Mucosa of descending colon (tissue), 3 donors: ENCODE measurements around the gene ACOT7. TPM values are rescaled to one million over a fixed set of nuclear protein-coding genes. Genes with fewer than 3 reads are reported as not detected.

Source experiments
- ATAC-seq: fragments of 200-7000 bp; cut with Tn5 transposase; one replicate; pipeline ENCODE4 v1.9.1; 2020; ENCODE audit warnings: mild to moderate bottlenecking, moderate library complexity
- DNase-seq, 3 donors: peaks; one replicate each; pipeline ENCODE4 v3.0.0-alpha.2; 2020
- H3K36me3 ChIP-seq: fragments of 200-600 bp; one replicate; pipeline ENCODE4 v1.8.0; 2021; ENCODE audit warnings: low read depth, mild to moderate bottlenecking
- H3K4me1 ChIP-seq: fragments of 200-600 bp; one replicate; pipeline ENCODE4 v1.8.0; 2021; ENCODE audit warnings: low read depth, mild to moderate bottlenecking
- H3K4me3 ChIP-seq: fragments of 200-600 bp; one replicate; pipeline ENCODE4 v1.8.0; 2021; ENCODE audit warnings: mild to moderate bottlenecking
- H3K9me3 ChIP-seq: fragments of 200-600 bp; one replicate; pipeline ENCODE4 v1.8.0; 2021; ENCODE audit warnings: mild to moderate bottlenecking
- intact Hi-C, 2 donors: fragments of 100-400 bp; cut with DNase I in 1 of 2; cut with micrococcal nuclease in 1 of 2; formaldehyde crosslinking; loops; one replicate each; pipeline versions ENCODE4 v1.11.0 to v1.11.1; 2022; cut with DNase I, micrococcal nuclease
- total RNA-seq, 3 donors: library from RNA; stranded (reverse); fragmentation: NEBNext Ultra II Directional in 2 of 3; extraction: Animal tissue kit (Norgen Biotek cat#: 25700) in 2 of 3; gene quantifications; one replicate each; pipeline versions ENCODE4 v1.2.1 to v1.2.4, GENCODE V29; 2021 to 2023
- TF ChIP-seq, protein P1 (sequence below): fragments of 200-600 bp; IDR thresholded peaks from one replicate; pipeline ENCODE4 v1.8.0; 2022; ENCODE audit warnings: antibody characterized with exemption, mild to moderate bottlenecking
- donor health status: DM: no; HTN: no; CAD: no; lungs with moderate emphysema.
- donor health status: DM: no; HTN: no; CAD: no.
- donor health status: DM: no; HTN: yes; CAD: no.

The ACOT7 gene
- total RNA-seq, 3 donors from 2014 or later = 37.9 to 60.1 (median 42.7) TPM

DNA sequence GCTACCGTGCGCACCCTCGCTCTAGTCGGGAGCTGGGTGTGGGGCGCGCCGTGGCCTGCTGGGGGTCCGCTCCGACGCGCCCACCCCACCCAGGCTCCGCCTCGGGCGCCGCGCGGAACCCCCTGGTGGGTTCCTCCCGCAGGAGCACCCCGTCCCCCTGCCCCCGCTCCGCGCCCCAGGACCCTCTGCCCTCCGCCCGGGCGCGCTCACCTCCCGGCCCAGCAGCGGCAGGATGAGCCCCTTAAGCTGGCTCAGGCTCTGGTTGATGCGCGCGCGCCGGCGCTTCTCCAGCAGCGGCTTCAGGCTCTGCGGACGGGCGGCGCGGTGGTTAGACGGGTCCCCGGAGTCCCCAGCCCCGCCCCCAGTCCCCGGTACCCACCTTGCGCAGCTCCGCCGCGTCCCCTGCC, 25.8 kb upstream of the ACOT7 start:
- TF ChIP-seq, protein P1, sequence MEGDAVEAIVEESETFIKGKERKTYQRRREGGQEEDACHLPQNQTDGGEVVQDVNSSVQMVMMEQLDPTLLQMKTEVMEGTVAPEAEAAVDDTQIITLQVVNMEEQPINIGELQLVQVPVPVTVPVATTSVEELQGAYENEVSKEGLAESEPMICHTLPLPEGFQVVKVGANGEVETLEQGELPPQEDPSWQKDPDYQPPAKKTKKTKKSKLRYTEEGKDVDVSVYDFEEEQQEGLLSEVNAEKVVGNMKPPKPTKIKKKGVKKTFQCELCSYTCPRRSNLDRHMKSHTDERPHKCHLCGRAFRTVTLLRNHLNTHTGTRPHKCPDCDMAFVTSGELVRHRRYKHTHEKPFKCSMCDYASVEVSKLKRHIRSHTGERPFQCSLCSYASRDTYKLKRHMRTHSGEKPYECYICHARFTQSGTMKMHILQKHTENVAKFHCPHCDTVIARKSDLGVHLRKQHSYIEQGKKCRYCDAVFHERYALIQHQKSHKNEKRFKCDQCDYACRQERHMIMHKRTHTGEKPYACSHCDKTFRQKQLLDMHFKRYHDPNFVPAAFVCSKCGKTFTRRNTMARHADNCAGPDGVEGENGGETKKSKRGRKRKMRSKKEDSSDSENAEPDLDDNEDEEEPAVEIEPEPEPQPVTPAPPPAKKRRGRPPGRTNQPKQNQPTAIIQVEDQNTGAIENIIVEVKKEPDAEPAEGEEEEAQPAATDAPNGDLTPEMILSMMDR = no peak
- DNase-seq (no peak), ATAC-seq (peak; percentile 15)
- Histone ChIP-seq H3K4me1 (peaks cover 54% of the 10 kb centered on the region), H3K36me3 (no peaks in the 10 kb centered on the region), H3K4me3 (peak overlapping the region; percentile 4), H3K9me3 (no peaks in the 10 kb centered on the region)
- intact Hi-C loops = no loop called here

- H3K36me3 ChIP-seq = no peaks in the 10 kb centered on the region
- ATAC-seq (peak; percentile 39), DNase-seq (peak; percentile 42 to 64 (median 63))
- TF ChIP-seq, protein P1 = no peak
- intact Hi-C loops = no loop called here
- H3K4me3 ChIP-seq = peak overlapping the region; percentile 4
- H3K4me1 ChIP-seq = peaks cover 49% of the 10 kb centered on the region
- no peaks in the 10 kb centered on the region for H3K9me3 ChIP-seq
Observed at GRCh38 chr1:6418668-6419396, 25.3 kb upstream of the ACOT7 start.

- Histone ChIP-seq H3K4me1 (peaks cover 50% of the 10 kb centered on the region), H3K9me3 (no peaks in the 10 kb centered on the region), H3K36me3 (no peaks in the 10 kb centered on the region), H3K4me3 (no peak overlapping the region)
- TF ChIP-seq, protein P1 = no peak
- peak; percentile 61 to 72 (median 65) for DNase-seq
- ATAC-seq = peak; percentile 21
- intact Hi-C loops = no loop called here
Observed at GRCh38 chr1:6417961-6418667, 24.5 kb upstream of the ACOT7 start.

- DNase-seq (no peak), ATAC-seq (no peak)
- H3K4me3 ChIP-seq = no peak overlapping the region
- intact Hi-C loops = no loop called here
- TF ChIP-seq, protein P1 = no peak
- peaks cover 53% of the 10 kb centered on the region for H3K4me1 ChIP-seq
- no peaks in the 10 kb centered on the region for H3K9me3 ChIP-seq
- H3K36me3 ChIP-seq = no peaks in the 10 kb centered on the region
Observed at GRCh38 chr1:6416906-6417305, 23.3 kb upstream of the ACOT7 start.

GRCh38 chr1:6416295-6416656, 22.7 kb upstream of the ACOT7 start:
- H3K4me1 ChIP-seq = peaks cover 53% of the 10 kb centered on the region
- no peak for ATAC-seq
- intact Hi-C loops = no loop called here

More at GRCh38 chr1:6416295-6416656, 22.7 kb upstream of the ACOT7 start:
- DNase-seq = peak in 1 of 3 donors; percentile 46
- no peaks in the 10 kb centered on the region for H3K9me3 ChIP-seq
- H3K36me3 ChIP-seq = no peaks in the 10 kb centered on the region
- H3K4me3 ChIP-seq = no peak overlapping the region
- TF ChIP-seq, protein P1 = no peak
